GM23338 (cell line): Measurements from ENCODE around the gene MUC6. TPM values are rescaled to one million over a fixed set of nuclear protein-coding genes. Genes with fewer than 3 reads are reported as not detected.

Source experiments
- ATAC-seq: fragments of 200-7000 bp; cut with Tn5 transposase; 3 replicates; pipeline ENCODE4 v1.9.1; 2020
- DNase-seq: peaks from one replicate; pipeline ENCODE4 v3.0.0-alpha.2; 2015; ENCODE audit warnings: low spot score
- H2AFZ ChIP-seq: fragments of 200-600 bp; sonication (generic); 2 replicates; pipeline ENCODE4 v1.8.0; 2016; ENCODE audit warnings: antibody characterized with exemption, mild to moderate bottlenecking, moderate library complexity
- H3F3A ChIP-seq: fragments of 200-600 bp; sonication (generic); replicated peaks from 2 replicates; pipeline ENCODE4 v1.8.0; 2017; ENCODE audit warnings: antibody characterized with exemption, mixed run types, low read depth
- H3K27ac ChIP-seq: fragments of 200-600 bp; sonication (generic); 2 replicates; pipeline ENCODE4 v1.6.1; 2016; ENCODE audit warnings: low read depth
- H3K27me3 ChIP-seq: fragments of 200-600 bp; sonication (generic); 2 replicates; pipeline ENCODE4 v1.8.0; 2016; ENCODE audit warnings: mild to moderate bottlenecking, mixed run types, moderate library complexity; ENCODE audit not compliant: insufficient read depth
- H3K36me3 ChIP-seq: fragments of 200-600 bp; sonication (generic); 2 replicates; pipeline ENCODE4 v1.8.0; 2016; ENCODE audit warnings: mild to moderate bottlenecking; ENCODE audit not compliant: insufficient read depth
- H3K4me1 ChIP-seq: fragments of 200-600 bp; sonication (generic); 2 replicates; pipeline ENCODE4 v1.8.0; 2016; ENCODE audit warnings: mild to moderate bottlenecking, moderate library complexity; ENCODE audit not compliant: insufficient read depth
- H3K4me2 ChIP-seq: fragments of 200-600 bp; sonication (generic); 2 replicates; pipeline ENCODE4 v1.7.1; 2017; ENCODE audit warnings: mixed run types
- H3K4me3 ChIP-seq: fragments of 200-600 bp; sonication (generic); 2 replicates; pipeline ENCODE4 v1.6.1; 2016; ENCODE audit warnings: mixed run types
- H3K79me2 ChIP-seq: fragments of 200-600 bp; sonication (generic); replicated peaks from 2 replicates; pipeline ENCODE4 v1.8.0; 2017; ENCODE audit warnings: mild to moderate bottlenecking; ENCODE audit not compliant: insufficient read depth
- H3K9me2 ChIP-seq: fragments of 200-600 bp; sonication (generic); 2 replicates; pipeline ENCODE4 v1.8.0; 2017; ENCODE audit not compliant: insufficient read depth
- H4K20me1 ChIP-seq: fragments of 200-600 bp; sonication (generic); replicated peaks from 2 replicates; pipeline ENCODE4 v1.8.0; 2017; ENCODE audit warnings: mild to moderate bottlenecking; ENCODE audit not compliant: insufficient read depth
- H3K27ac Mint-ChIP-seq: 2 replicates; pipeline ENCODE4 v1.8.0; 2020; ENCODE audit warnings: inconsistent platforms, mild to moderate bottlenecking, moderate library complexity, mixed read lengths
- H3K27me3 Mint-ChIP-seq: 3 replicates; pipeline ENCODE4 v1.8.0; 2022; ENCODE audit warnings: low read depth, mild to moderate bottlenecking, moderate library complexity, mixed read lengths, inconsistent platforms; ENCODE audit not compliant: insufficient read depth, poor library complexity
- H3K36me3 Mint-ChIP-seq: 3 replicates; pipeline ENCODE4 v1.8.0; 2021; ENCODE audit warnings: low read depth, mild to moderate bottlenecking, inconsistent platforms, moderate library complexity, mixed read lengths
- H3K4me1 Mint-ChIP-seq: 3 replicates; pipeline ENCODE4 v1.8.0; 2020; ENCODE audit warnings: mild to moderate bottlenecking, inconsistent platforms, mixed read lengths
- H3K4me3 Mint-ChIP-seq: 3 replicates; pipeline ENCODE4 v1.8.0; 2021; ENCODE audit warnings: moderate library complexity, mild to moderate bottlenecking, inconsistent platforms, mixed read lengths
- H3K9me3 Mint-ChIP-seq: 3 replicates; pipeline ENCODE4 v1.8.0; 2020; ENCODE audit warnings: moderate library complexity, mild to moderate bottlenecking, inconsistent platforms, mixed read lengths
- CTCF ChIP-seq, 2 experiments: fragments of 200-600 bp in 1 of 2; sonication (generic) in 1 of 2; conservative IDR thresholded peaks; 2 replicates each; pipeline versions ENCODE4 v1.5.1 to v1.6.1; 2016 to 2017; ENCODE audit warnings: antibody characterized with exemption in 2 of 2, low read depth in 2 of 2, mild to moderate bottlenecking in 2 of 2, moderate library complexity in 1 of 2
- ETS1 ChIP-seq: IDR thresholded peaks from 2 replicates; pipeline ENCODE4 v1.6.1; 2016; ENCODE audit warnings: antibody characterized with exemption
- EZH2 ChIP-seq: fragments of 200-600 bp; sonication (generic); IDR thresholded peaks from one replicate; pipeline ENCODE4 v1.8.0; 2017; ENCODE audit warnings: antibody characterized with exemption, mild to moderate bottlenecking, low read depth; ENCODE audit not compliant: unreplicated experiment
- EZH2phosphoT487 ChIP-seq: fragments of 200-600 bp; sonication (generic); IDR thresholded peaks from one replicate; pipeline ENCODE4 v1.8.1; 2018; ENCODE audit warnings: antibody characterized with exemption; ENCODE audit not compliant: unreplicated experiment
- JUNB ChIP-seq: IDR thresholded peaks from one replicate; pipeline ENCODE4 v1.6.1; 2016; ENCODE audit warnings: antibody characterized with exemption; ENCODE audit not compliant: unreplicated experiment
- NANOG ChIP-seq: IDR thresholded peaks from 2 replicates; pipeline ENCODE4 v1.6.1; 2016; ENCODE audit warnings: antibody characterized with exemption, borderline replicate concordance
- POLR2AphosphoS5 ChIP-seq: IDR thresholded peaks from 2 replicates; pipeline ENCODE4 v1.6.1; 2016; ENCODE audit warnings: antibody characterized with exemption, low read depth
- STAT1 ChIP-seq: IDR thresholded peaks from one replicate; pipeline ENCODE4 v1.6.1; 2016; ENCODE audit warnings: antibody characterized with exemption; ENCODE audit not compliant: unreplicated experiment
- ZNF114 ChIP-seq: fragments of 250-450 bp; sonication (Bioruptor Pico); IDR thresholded peaks from 2 replicates; pipeline ENCODE4 v1.5.0; 2020; ENCODE audit warnings: mild to moderate bottlenecking, moderate library complexity
- polyA plus RNA-seq: library from polyadenylated mRNA; unstranded; fragments of >200 nt; fragmentation: Nextera tagmentation; extraction: Ambion mirVana; gene quantifications from 2 replicates; pipeline ENCODE4 v1.2.1, GENCODE V29; 2016
- total RNA-seq: library from RNA; depleted of rRNA; stranded (reverse); fragments of >200 nt; shearing (Covaris generic); gene quantifications from 2 replicates; pipeline ENCODE4 v1.2.3, GENCODE V29; 2014
- TF ChIP-seq, protein P1 (sequence below): fragments of 250-450 bp; sonication (Bioruptor Pico); IDR thresholded peaks from 2 replicates; pipeline ENCODE4 v1.5.0; 2020; ENCODE audit warnings: mild to moderate bottlenecking, moderate library complexity
- TF ChIP-seq, protein P2 (sequence below): IDR thresholded peaks from one replicate; pipeline ENCODE4 v1.6.1; 2018; ENCODE audit warnings: antibody characterized with exemption; ENCODE audit not compliant: unreplicated experiment

Gene MUC6
- total and polyA plus RNA-seq, 2 experiments from 2014 or later, result not detected

GRCh38 chr11:1038361-1038760, 1.8 kb upstream of the MUC6 start:
- peaks cover 8% of the 10 kb centered on the region for H3K27me3 Mint-ChIP-seq
- no peak overlapping the region for H3K27ac Mint-ChIP-seq
- H3K36me3 Mint-ChIP-seq, result no peaks in the 10 kb centered on the region
- no peak for ATAC-seq
- Histone ChIP-seq H3K27ac (no peak overlapping the region), H3K4me2 (no peak overlapping the region), H3K27me3 (no peaks in the 10 kb centered on the region), H3K9me2 (no peaks in the 10 kb centered on the region), H3K79me2 (no peaks in the 10 kb centered on the region), H3K36me3 (no peaks in the 10 kb centered on the region), H3F3A (no peaks in the 10 kb centered on the region), H4K20me1 (no peaks in the 10 kb centered on the region), H3K4me1 (no peaks in the 10 kb centered on the region), H2AFZ (no peak overlapping the region), H3K4me3 (no peak overlapping the region)
- no peak for DNase-seq
- H3K4me1 Mint-ChIP-seq, result no peaks in the 10 kb centered on the region
- TF ChIP-seq ETS1 (no peak), EZH2 (no peak), ZNF114 (CRISPR knock-in tag) (no peak), STAT1 (no peak), NANOG (no peak), POLR2AphosphoS5 (no peak), JUNB (no peak), CTCF (conservative IDR thresholded peaks at IDR 0.05; ENCODE audit: low read depth in 2 of 2) (no peak), EZH2phosphoT487 (no peak)
- TF ChIP-seq, protein P1, sequence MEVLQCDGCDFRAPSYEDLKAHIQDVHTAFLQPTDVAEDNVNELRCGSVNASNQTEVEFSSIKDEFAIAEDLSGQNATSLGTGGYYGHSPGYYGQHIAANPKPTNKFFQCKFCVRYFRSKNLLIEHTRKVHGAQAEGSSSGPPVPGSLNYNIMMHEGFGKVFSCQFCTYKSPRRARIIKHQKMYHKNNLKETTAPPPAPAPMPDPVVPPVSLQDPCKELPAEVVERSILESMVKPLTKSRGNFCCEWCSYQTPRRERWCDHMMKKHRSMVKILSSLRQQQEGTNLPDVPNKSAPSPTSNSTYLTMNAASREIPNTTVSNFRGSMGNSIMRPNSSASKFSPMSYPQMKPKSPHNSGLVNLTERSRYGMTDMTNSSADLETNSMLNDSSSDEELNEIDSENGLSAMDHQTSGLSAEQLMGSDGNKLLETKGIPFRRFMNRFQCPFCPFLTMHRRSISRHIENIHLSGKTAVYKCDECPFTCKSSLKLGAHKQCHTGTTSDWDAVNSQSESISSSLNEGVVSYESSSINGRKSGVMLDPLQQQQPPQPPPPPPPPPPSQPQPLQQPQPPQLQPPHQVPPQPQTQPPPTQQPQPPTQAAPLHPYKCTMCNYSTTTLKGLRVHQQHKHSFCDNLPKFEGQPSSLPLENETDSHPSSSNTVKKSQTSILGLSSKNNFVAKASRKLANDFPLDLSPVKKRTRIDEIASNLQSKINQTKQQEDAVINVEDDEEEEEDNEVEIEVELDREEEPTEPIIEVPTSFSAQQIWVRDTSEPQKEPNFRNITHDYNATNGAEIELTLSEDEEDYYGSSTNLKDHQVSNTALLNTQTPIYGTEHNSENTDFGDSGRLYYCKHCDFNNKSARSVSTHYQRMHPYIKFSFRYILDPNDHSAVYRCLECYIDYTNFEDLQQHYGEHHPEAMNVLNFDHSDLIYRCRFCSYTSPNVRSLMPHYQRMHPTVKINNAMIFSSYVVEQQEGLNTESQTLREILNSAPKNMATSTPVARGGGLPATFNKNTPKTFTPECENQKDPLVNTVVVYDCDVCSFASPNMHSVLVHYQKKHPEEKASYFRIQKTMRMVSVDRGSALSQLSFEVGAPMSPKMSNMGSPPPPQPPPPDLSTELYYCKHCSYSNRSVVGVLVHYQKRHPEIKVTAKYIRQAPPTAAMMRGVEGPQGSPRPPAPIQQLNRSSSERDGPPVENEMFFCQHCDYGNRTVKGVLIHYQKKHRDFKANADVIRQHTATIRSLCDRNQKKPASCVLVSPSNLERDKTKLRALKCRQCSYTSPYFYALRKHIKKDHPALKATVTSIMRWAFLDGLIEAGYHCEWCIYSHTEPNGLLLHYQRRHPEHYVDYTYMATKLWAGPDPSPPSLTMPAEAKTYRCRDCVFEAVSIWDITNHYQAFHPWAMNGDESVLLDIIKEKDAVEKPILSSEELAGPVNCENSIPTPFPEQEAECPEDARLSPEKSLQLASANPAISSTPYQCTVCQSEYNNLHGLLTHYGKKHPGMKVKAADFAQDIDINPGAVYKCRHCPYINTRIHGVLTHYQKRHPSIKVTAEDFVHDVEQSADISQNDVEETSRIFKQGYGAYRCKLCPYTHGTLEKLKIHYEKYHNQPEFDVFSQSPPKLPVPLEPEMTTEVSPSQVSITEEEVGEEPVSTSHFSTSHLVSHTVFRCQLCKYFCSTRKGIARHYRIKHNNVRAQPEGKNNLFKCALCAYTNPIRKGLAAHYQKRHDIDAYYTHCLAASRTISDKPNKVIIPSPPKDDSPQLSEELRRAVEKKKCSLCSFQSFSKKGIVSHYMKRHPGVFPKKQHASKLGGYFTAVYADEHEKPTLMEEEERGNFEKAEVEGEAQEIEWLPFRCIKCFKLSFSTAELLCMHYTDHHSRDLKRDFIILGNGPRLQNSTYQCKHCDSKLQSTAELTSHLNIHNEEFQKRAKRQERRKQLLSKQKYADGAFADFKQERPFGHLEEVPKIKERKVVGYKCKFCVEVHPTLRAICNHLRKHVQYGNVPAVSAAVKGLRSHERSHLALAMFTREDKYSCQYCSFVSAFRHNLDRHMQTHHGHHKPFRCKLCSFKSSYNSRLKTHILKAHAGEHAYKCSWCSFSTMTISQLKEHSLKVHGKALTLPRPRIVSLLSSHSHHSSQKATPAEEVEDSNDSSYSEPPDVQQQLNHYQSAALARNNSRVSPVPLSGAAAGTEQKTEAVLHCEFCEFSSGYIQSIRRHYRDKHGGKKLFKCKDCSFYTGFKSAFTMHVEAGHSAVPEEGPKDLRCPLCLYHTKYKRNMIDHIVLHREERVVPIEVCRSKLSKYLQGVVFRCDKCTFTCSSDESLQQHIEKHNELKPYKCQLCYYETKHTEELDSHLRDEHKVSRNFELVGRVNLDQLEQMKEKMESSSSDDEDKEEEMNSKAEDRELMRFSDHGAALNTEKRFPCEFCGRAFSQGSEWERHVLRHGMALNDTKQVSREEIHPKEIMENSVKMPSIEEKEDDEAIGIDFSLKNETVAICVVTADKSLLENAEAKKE (CRISPR knock-in tag), result no peak
- TF ChIP-seq, protein P2, sequence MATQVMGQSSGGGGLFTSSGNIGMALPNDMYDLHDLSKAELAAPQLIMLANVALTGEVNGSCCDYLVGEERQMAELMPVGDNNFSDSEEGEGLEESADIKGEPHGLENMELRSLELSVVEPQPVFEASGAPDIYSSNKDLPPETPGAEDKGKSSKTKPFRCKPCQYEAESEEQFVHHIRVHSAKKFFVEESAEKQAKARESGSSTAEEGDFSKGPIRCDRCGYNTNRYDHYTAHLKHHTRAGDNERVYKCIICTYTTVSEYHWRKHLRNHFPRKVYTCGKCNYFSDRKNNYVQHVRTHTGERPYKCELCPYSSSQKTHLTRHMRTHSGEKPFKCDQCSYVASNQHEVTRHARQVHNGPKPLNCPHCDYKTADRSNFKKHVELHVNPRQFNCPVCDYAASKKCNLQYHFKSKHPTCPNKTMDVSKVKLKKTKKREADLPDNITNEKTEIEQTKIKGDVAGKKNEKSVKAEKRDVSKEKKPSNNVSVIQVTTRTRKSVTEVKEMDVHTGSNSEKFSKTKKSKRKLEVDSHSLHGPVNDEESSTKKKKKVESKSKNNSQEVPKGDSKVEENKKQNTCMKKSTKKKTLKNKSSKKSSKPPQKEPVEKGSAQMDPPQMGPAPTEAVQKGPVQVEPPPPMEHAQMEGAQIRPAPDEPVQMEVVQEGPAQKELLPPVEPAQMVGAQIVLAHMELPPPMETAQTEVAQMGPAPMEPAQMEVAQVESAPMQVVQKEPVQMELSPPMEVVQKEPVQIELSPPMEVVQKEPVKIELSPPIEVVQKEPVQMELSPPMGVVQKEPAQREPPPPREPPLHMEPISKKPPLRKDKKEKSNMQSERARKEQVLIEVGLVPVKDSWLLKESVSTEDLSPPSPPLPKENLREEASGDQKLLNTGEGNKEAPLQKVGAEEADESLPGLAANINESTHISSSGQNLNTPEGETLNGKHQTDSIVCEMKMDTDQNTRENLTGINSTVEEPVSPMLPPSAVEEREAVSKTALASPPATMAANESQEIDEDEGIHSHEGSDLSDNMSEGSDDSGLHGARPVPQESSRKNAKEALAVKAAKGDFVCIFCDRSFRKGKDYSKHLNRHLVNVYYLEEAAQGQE, result no peak
- H3K4me3 Mint-ChIP-seq, result no peak overlapping the region
- no peaks in the 10 kb centered on the region for H3K9me3 Mint-ChIP-seq
